SK-N-SH treated with all-trans-retinoic acid at 6 μM for 48 hours (cell line): ENCODE results near the gene ARHGAP18.

Experiments
- ATAC-seq: fragments of 200-7000 bp; cut with Tn5 transposase; 3 replicates; pipeline ENCODE4 v1.9.1; 2020; ENCODE audit warnings: mild to moderate bottlenecking, moderate library complexity
- ARNTL ChIP-seq: fragments of 450-650 bp; formaldehyde crosslinking; IDR thresholded peaks from 2 replicates; pipeline ENCODE4 v1.5.0; 2020; ENCODE audit warnings: low read depth, mild to moderate bottlenecking, moderate library complexity, borderline replicate concordance
- BACH2 ChIP-seq: fragments of 250-450 bp; sonication (Bioruptor Pico); IDR thresholded peaks from 2 replicates; pipeline ENCODE4 v1.9.0; 2021; ENCODE audit warnings: mild to moderate bottlenecking, borderline replicate concordance
- CSDC2 ChIP-seq: fragments of 250-450 bp; sonication (Bioruptor Pico); IDR thresholded peaks from 2 replicates; pipeline ENCODE4 v1.5.0; 2020; ENCODE audit warnings: mild to moderate bottlenecking, moderate library complexity
- ESRRG ChIP-seq: fragments of 250-450 bp; sonication (Bioruptor Pico); IDR thresholded peaks from 2 replicates; pipeline ENCODE4 v1.6.1; 2021; ENCODE audit warnings: mild to moderate bottlenecking
- GLIS3 ChIP-seq: fragments of 250-450 bp; sonication (Bioruptor Pico); IDR thresholded peaks from 2 replicates; pipeline ENCODE4 v1.5.0; 2020; ENCODE audit warnings: mild to moderate bottlenecking, moderate library complexity
- ISL1 ChIP-seq: fragments of 250-450 bp; sonication (Bioruptor Pico); IDR thresholded peaks from 2 replicates; pipeline ENCODE4 v2.1.2; 2022; ENCODE audit warnings: mild to moderate bottlenecking, moderate library complexity
- OSR1 ChIP-seq: fragments of 250-450 bp; sonication (Bioruptor Pico); IDR thresholded peaks from 2 replicates; pipeline ENCODE4 v1.8.0; 2022; ENCODE audit warnings: moderate library complexity, mild to moderate bottlenecking, inconsistent platforms
- PPARA ChIP-seq: fragments of 250-450 bp; sonication (Bioruptor Pico); IDR thresholded peaks from 2 replicates; pipeline ENCODE4 v1.5.0; 2020; ENCODE audit warnings: mild to moderate bottlenecking, borderline replicate concordance
- RARB ChIP-seq: fragments of 250-450 bp; sonication (Bioruptor Pico); IDR thresholded peaks from 2 replicates; pipeline ENCODE4 v1.8.0; 2021; ENCODE audit warnings: mild to moderate bottlenecking, moderate library complexity
- SNAI2 ChIP-seq: fragments of 250-450 bp; sonication (Bioruptor Pico); IDR thresholded peaks from 2 replicates; pipeline ENCODE4 v1.5.0; 2020; ENCODE audit warnings: mild to moderate bottlenecking, moderate library complexity
- TCF4 ChIP-seq: fragments of 250-450 bp; sonication (Bioruptor Pico); IDR thresholded peaks from 2 replicates; pipeline ENCODE4 v1.8.0; 2021; ENCODE audit warnings: mild to moderate bottlenecking, moderate library complexity, borderline replicate concordance
- TOX ChIP-seq: fragments of 250-450 bp; sonication (Bioruptor Pico); IDR thresholded peaks from 2 replicates; pipeline ENCODE4 v1.8.0; 2021; ENCODE audit warnings: mild to moderate bottlenecking, moderate library complexity, borderline replicate concordance
- ZC3H10 ChIP-seq: fragments of 250-450 bp; sonication (Bioruptor Pico); IDR thresholded peaks from 2 replicates; pipeline ENCODE4 v1.5.1; 2021; ENCODE audit warnings: mild to moderate bottlenecking, moderate library complexity
- ZFP3 ChIP-seq: fragments of 250-450 bp; sonication (Bioruptor Pico); IDR thresholded peaks from 2 replicates; pipeline ENCODE4 v1.5.0; 2020; ENCODE audit warnings: mild to moderate bottlenecking, moderate library complexity
- ZFP30 ChIP-seq: fragments of 450-650 bp; formaldehyde crosslinking; IDR thresholded peaks from 2 replicates; pipeline ENCODE4 v1.5.0; 2022; ENCODE audit warnings: mild to moderate bottlenecking, moderate library complexity
- ZNF565 ChIP-seq: fragments of 450-650 bp; formaldehyde crosslinking; conservative IDR thresholded peaks from 2 replicates; pipeline ENCODE4 v1.5.0; 2020; ENCODE audit warnings: low read depth, mild to moderate bottlenecking, moderate library complexity
- ZNF70 ChIP-seq: fragments of 450-650 bp; formaldehyde crosslinking; IDR thresholded peaks from 2 replicates; pipeline ENCODE4 v1.5.0; 2020; ENCODE audit warnings: mild to moderate bottlenecking, moderate library complexity
- ZNF8 ChIP-seq: fragments of 450-650 bp; formaldehyde crosslinking; IDR thresholded peaks from 2 replicates; pipeline ENCODE4 v1.5.0; 2020; ENCODE audit warnings: mild to moderate bottlenecking, moderate library complexity
- TF ChIP-seq, protein P1 (sequence below): fragments of 250-450 bp; sonication (Bioruptor Pico); IDR thresholded peaks from 2 replicates; pipeline ENCODE4 v1.8.0; 2020; ENCODE audit warnings: mild to moderate bottlenecking, moderate library complexity, borderline replicate concordance
- TF ChIP-seq, protein P2 (sequence below): fragments of 250-450 bp; sonication (Bioruptor Pico); IDR thresholded peaks from 2 replicates; pipeline ENCODE4 v1.5.1; 2020; ENCODE audit warnings: low read depth, mild to moderate bottlenecking, moderate library complexity
- TF ChIP-seq, protein P3 (sequence below): fragments of 250-450 bp; sonication (Bioruptor Pico); IDR thresholded peaks from 2 replicates; pipeline ENCODE4 v1.8.0; 2021; ENCODE audit warnings: low read depth, mild to moderate bottlenecking, moderate library complexity, borderline replicate concordance
- TF ChIP-seq, protein P4 (sequence below): fragments of 250-450 bp; sonication (Bioruptor Pico); IDR thresholded peaks from 2 replicates; pipeline ENCODE4 v1.5.1; 2021; ENCODE audit warnings: mild to moderate bottlenecking, moderate library complexity
- TF ChIP-seq, protein P5 (sequence below): fragments of 250-450 bp; sonication (Bioruptor Pico); IDR thresholded peaks from 2 replicates; pipeline ENCODE4 v1.5.0; 2020; ENCODE audit warnings: mild to moderate bottlenecking, moderate library complexity

The ARHGAP18 gene

DNA sequence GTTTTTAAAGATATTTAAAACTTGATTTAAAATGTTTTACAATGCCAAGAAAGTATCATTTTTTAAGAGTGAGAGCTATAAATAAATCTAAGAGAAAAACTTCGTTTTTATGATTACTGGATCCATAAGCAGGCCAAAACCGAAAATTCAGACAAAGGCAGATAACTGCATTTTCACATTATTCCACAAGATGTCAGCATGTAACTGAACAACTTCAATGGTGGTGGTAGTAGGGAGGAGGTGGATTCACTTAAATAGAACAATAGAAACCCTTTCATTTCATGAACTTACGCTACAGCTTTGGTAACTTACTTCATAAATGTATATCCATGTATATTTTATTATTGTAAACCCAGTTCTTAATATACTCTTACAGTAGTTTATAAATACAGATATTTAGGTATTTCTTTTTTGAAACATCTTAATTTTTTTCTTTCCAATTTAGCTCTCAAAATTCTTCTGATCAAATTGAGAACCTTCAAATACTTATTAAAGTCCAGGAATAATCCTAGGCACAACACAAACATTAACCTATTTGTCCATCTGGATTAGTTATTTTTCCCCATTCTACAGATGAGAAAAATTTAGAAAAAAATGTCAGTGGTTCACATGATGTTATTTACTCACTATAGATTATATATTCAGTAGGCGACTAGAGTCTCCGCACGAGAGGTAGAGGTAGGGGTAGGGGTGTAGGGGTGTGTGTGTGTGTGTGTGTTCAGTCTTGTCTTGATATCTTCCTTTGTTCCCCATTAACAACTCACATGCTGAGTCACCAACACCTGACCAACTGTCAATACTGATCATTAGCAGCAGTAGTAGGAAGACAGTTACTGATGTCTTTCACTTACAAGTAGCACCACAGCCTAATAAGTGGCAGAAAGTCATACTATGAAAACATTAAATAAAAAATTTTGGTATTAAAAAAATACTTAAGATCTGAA is 111.5 kb downstream of the ARHGAP18 start:
- TF ChIP-seq ARNTL (CRISPR knock-in tag): no peak
- TF ChIP-seq ESRRG: no peak
- TF ChIP-seq, protein P1, sequence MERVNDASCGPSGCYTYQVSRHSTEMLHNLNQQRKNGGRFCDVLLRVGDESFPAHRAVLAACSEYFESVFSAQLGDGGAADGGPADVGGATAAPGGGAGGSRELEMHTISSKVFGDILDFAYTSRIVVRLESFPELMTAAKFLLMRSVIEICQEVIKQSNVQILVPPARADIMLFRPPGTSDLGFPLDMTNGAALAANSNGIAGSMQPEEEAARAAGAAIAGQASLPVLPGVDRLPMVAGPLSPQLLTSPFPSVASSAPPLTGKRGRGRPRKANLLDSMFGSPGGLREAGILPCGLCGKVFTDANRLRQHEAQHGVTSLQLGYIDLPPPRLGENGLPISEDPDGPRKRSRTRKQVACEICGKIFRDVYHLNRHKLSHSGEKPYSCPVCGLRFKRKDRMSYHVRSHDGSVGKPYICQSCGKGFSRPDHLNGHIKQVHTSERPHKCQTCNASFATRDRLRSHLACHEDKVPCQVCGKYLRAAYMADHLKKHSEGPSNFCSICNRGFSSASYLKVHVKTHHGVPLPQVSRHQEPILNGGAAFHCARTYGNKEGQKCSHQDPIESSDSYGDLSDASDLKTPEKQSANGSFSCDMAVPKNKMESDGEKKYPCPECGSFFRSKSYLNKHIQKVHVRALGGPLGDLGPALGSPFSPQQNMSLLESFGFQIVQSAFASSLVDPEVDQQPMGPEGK (CRISPR knock-in tag): no peak
- no peak for TF ChIP-seq TOX
- TF ChIP-seq GLIS3 (CRISPR knock-in tag): no peak
- no peak for TF ChIP-seq ZFP3 (CRISPR knock-in tag)
- no peak for TF ChIP-seq ZNF8
- TF ChIP-seq ZNF565: no peak
- no peak for TF ChIP-seq BACH2 (CRISPR knock-in tag)
- TF ChIP-seq ISL1 (CRISPR knock-in tag): no peak
- no peak for TF ChIP-seq TCF4 (CRISPR knock-in tag)
- TF ChIP-seq RARB (CRISPR knock-in tag): no peak
- ATAC-seq: peak; percentile 80

DNA sequence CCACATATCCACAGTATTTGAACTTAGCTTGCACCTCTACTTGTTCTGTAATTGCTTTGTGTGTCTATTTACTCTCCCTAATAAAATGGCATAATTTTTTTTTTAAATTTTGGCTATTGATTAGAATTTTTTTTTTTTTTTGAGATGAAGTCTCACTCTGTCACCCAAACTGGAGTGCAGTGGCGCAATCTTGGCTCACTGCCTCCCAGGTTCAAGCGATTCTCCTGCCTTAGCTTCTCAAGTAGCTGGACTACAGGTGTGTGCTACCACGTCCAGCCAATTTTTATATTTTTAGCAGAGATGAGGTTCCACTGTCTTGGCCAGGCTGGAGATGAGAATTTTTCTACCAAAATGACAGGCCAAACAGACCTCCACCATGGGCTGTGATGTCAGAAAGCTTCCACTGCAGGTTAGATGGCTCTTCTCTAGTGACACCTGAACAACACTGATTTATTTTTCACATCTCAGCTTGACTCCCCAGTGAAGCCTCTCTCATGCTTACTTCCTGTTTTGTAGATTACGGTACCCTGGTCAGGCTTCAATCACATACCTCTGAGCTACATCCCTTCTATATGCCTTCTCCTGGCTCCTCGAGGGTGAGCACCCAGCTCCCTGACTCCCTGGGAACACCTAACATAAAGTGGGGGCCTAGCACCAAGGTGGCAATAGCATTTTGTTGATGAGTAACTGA is 112.8 kb downstream of the ARHGAP18 start:
- TF ChIP-seq ISL1 (CRISPR knock-in tag) (no peak), ZFP3 (CRISPR knock-in tag) (no peak), ZNF70 (no peak), SNAI2 (CRISPR knock-in tag) (no peak), TOX (no peak), OSR1 (CRISPR knock-in tag) (no peak)
- TF ChIP-seq, protein P2, sequence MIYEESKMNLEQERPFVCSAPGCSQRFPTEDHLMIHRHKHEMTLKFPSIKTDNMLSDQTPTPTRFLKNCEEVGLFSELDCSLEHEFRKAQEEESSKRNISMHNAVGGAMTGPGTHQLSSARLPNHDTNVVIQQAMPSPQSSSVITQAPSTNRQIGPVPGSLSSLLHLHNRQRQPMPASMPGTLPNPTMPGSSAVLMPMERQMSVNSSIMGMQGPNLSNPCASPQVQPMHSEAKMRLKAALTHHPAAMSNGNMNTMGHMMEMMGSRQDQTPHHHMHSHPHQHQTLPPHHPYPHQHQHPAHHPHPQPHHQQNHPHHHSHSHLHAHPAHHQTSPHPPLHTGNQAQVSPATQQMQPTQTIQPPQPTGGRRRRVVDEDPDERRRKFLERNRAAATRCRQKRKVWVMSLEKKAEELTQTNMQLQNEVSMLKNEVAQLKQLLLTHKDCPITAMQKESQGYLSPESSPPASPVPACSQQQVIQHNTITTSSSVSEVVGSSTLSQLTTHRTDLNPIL (CRISPR knock-in tag): no peak
- ATAC-seq: no peak

DNA sequence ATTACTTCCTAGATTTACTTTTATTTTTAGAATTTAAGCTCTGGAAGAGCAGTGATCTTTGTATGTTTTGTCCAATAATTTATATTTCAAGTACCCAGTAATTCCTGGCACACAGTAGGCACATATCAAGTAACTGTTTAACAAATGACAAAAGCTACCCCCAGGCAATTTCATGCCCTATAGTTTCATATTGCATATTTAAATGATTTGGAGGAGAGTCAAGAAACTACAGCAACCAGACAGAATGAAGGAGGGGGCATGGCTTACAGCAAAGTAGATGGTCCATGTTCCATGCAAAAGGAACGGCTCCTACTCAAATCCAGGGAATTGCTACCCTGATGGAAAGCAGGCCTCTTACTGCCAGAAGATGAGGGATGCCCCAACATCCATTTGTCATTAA is 113.5 kb downstream of the ARHGAP18 start:
- TF ChIP-seq ZFP3 (CRISPR knock-in tag) (no peak), PPARA (CRISPR knock-in tag) (no peak), ZNF8 (no peak), OSR1 (CRISPR knock-in tag) (no peak), ZNF565 (no peak), ZFP30 (CRISPR knock-in tag) (no peak), TOX (no peak), CSDC2 (no peak), RARB (CRISPR knock-in tag) (no peak), BACH2 (CRISPR knock-in tag) (no peak), ZNF70 (no peak), ZC3H10 (CRISPR knock-in tag) (no peak), TCF4 (CRISPR knock-in tag) (no peak), ESRRG (no peak), GLIS3 (CRISPR knock-in tag) (no peak)
- TF ChIP-seq, protein P3, sequence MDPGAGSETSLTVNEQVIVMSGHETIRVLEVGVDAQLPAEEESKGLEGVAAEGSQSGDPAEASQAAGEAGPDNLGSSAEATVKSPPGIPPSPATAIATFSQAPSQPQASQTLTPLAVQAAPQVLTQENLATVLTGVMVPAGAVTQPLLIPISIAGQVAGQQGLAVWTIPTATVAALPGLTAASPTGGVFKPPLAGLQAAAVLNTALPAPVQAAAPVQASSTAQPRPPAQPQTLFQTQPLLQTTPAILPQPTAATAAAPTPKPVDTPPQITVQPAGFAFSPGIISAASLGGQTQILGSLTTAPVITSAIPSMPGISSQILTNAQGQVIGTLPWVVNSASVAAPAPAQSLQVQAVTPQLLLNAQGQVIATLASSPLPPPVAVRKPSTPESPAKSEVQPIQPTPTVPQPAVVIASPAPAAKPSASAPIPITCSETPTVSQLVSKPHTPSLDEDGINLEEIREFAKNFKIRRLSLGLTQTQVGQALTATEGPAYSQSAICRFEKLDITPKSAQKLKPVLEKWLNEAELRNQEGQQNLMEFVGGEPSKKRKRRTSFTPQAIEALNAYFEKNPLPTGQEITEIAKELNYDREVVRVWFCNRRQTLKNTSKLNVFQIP (CRISPR knock-in tag): no peak
- TF ChIP-seq, protein P1 (CRISPR knock-in tag): no peak
- TF ChIP-seq, protein P4, sequence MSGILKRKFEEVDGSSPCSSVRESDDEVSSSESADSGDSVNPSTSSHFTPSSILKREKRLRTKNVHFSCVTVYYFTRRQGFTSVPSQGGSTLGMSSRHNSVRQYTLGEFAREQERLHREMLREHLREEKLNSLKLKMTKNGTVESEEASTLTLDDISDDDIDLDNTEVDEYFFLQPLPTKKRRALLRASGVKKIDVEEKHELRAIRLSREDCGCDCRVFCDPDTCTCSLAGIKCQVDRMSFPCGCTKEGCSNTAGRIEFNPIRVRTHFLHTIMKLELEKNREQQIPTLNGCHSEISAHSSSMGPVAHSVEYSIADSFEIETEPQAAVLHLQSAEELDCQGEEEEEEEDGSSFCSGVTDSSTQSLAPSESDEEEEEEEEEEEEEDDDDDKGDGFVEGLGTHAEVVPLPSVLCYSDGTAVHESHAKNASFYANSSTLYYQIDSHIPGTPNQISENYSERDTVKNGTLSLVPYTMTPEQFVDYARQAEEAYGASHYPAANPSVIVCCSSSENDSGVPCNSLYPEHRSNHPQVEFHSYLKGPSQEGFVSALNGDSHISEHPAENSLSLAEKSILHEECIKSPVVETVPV (CRISPR knock-in tag): no peak
- TF ChIP-seq, protein P2 (CRISPR knock-in tag): no peak
- TF ChIP-seq, protein P5, sequence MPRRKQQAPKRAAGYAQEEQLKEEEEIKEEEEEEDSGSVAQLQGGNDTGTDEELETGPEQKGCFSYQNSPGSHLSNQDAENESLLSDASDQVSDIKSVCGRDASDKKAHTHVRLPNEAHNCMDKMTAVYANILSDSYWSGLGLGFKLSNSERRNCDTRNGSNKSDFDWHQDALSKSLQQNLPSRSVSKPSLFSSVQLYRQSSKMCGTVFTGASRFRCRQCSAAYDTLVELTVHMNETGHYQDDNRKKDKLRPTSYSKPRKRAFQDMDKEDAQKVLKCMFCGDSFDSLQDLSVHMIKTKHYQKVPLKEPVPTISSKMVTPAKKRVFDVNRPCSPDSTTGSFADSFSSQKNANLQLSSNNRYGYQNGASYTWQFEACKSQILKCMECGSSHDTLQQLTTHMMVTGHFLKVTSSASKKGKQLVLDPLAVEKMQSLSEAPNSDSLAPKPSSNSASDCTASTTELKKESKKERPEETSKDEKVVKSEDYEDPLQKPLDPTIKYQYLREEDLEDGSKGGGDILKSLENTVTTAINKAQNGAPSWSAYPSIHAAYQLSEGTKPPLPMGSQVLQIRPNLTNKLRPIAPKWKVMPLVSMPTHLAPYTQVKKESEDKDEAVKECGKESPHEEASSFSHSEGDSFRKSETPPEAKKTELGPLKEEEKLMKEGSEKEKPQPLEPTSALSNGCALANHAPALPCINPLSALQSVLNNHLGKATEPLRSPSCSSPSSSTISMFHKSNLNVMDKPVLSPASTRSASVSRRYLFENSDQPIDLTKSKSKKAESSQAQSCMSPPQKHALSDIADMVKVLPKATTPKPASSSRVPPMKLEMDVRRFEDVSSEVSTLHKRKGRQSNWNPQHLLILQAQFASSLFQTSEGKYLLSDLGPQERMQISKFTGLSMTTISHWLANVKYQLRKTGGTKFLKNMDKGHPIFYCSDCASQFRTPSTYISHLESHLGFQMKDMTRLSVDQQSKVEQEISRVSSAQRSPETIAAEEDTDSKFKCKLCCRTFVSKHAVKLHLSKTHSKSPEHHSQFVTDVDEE (CRISPR knock-in tag): no peak
- no peak for ATAC-seq
